Stimulated activated naive CD8-positive, alpha-beta T cell treated with anti-CD3 and anti-CD28 coated beads, Interleukin-15, Interleukin-2, amounts not matched to agents 100 ng/mL and 50 ng/mL, for 24 hours (primary cell): ENCODE results near the gene RDH5.

Experiments used
- H3K27ac Mint-ChIP-seq: one replicate; pipeline ENCODE4 v1.8.0; 2021; ENCODE audit warnings: mild to moderate bottlenecking, mixed read lengths
- H3K27me3 Mint-ChIP-seq: one replicate; pipeline ENCODE4 v1.8.0; 2021; ENCODE audit warnings: mixed read lengths
- H3K36me3 Mint-ChIP-seq: one replicate; pipeline ENCODE4 v1.8.0; 2021; ENCODE audit warnings: low read depth, mixed read lengths
- H3K4me1 Mint-ChIP-seq: one replicate; pipeline ENCODE4 v1.8.0; 2021; ENCODE audit warnings: low read depth, mixed read lengths
- H3K4me3 Mint-ChIP-seq: one replicate; pipeline ENCODE4 v1.8.0; 2021; ENCODE audit warnings: mild to moderate bottlenecking, mixed read lengths
- H3K9me3 Mint-ChIP-seq: one replicate; pipeline ENCODE4 v1.8.0; 2021; ENCODE audit warnings: mixed read lengths

RDH5 gene

DNA sequence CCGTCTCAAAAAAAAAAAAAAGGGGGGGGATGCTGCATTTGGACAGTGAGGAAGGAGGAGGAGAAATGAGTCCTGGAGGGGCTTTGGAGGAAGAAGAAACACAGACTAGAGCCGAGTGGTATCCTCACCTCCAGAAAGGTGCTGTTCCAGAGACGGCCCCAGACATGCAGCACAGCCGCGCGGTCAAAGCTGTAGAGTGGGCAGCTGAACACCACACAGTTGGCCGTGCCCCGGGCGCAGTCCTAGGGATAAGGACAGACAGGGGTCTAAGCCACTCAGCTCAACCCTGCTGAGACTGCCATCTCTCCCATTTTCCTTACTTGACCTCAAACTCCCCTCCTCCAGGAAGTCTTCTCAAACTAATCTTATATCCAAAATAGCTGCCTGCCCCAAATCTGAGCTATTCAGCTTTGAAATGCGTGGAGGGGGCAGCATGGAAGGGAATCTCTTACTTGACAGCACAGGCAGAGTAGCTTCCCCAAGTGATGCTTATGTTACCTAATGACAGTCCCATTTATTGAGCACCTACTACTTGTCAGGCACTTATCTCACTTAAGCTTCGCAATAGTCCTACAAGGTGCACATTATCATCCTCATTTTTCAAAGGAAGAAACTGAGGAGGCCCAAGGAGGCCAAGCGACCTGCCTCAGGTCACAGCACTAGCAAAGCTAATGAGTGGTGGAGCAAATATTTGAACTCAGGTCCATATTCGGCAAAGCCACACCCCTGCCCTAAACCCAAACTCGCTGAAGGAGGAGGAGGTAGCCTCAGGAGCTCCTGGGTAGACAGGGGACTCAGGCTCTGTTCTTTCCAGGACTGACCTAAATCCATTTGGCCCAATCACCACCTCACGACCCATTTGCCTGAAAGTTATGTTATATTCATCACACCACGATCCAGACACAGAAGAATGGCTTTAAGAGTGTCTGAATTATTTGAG lies 31.2 kb upstream of the RDH5 start:
- H3K9me3 Mint-ChIP-seq, result no peaks in the 10 kb centered on the region
- H3K27me3 Mint-ChIP-seq, result peaks cover 3% of the 10 kb centered on the region
- H3K4me3 Mint-ChIP-seq, result no peak overlapping the region
- H3K36me3 Mint-ChIP-seq, result no peaks in the 10 kb centered on the region
- no peak overlapping the region for H3K27ac Mint-ChIP-seq
- H3K4me1 Mint-ChIP-seq, result peaks cover 10% of the 10 kb centered on the region

DNA sequence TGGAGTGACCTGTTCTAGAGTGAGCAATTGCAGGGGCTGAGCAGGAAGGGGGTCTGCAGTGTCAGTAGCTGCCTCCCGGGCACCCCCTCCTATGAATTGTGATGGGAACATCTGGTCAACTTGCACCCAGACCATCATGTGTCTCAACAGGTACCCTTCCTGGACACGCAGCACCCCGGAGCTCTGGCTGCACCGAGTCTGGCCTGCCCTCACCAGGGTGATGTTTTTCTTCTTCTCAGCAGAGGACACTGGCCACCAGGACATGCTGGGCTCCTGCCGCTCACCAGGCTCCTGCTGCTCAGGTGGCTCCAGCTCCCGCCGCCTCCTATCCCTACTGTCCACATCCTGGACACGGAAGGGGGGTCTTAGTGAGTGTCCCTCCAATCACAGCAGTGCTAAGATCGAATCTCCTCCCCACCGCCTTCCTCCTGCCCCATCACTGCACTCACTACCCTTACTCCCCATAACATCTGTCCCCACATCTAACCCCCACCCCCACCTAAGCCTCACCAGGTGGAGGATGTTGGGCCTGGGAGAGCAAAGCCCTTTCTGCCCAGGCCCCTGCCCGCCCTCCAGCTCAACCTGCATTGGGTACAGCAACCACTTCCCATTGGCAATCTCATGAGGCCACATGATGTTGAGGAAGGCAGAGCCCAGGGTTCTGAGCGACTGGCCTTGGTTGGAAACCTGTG lies 27.4 kb upstream of the RDH5 start:
- H3K4me1 Mint-ChIP-seq, result peaks cover 3% of the 10 kb centered on the region
- no peak overlapping the region for H3K4me3 Mint-ChIP-seq
- H3K9me3 Mint-ChIP-seq, result no peaks in the 10 kb centered on the region
- H3K36me3 Mint-ChIP-seq, result no peaks in the 10 kb centered on the region
- no peak overlapping the region for H3K27ac Mint-ChIP-seq
- H3K27me3 Mint-ChIP-seq, result no peaks in the 10 kb centered on the region

GRCh38 chr12:55693323-55694187 lies 26.6 kb upstream of the RDH5 start:
- Mint-ChIP-seq H3K4me3 (no peak overlapping the region), H3K27me3 (no peaks in the 10 kb centered on the region), H3K36me3 (no peaks in the 10 kb centered on the region), H3K4me1 (no peaks in the 10 kb centered on the region), H3K9me3 (no peaks in the 10 kb centered on the region), H3K27ac (no peak overlapping the region)

DNA sequence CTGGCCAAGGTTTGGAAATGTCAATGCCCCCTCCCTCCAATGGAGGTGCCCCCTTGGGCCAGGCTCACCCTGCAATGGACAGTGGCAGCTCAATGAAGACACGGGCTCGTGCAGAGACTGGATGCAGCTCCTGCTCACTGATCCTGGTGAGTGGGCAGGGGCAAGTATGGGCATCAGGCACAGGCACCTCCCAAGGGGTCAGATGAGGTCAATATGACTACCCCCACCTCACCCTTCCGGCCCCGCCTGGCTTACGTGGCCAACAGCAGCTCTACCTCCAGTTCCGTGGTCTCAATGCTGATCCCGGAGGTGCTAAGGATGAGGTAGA lies 26.0 kb upstream of the RDH5 start:
- Mint-ChIP-seq H3K27ac (no peak overlapping the region), H3K27me3 (no peaks in the 10 kb centered on the region), H3K36me3 (no peaks in the 10 kb centered on the region), H3K4me1 (no peaks in the 10 kb centered on the region), H3K9me3 (no peaks in the 10 kb centered on the region), H3K4me3 (no peak overlapping the region)

GRCh38 chr12:55694651-55695050 lies 25.5 kb upstream of the RDH5 start:
- no peaks in the 10 kb centered on the region for H3K27me3 Mint-ChIP-seq
- no peaks in the 10 kb centered on the region for H3K4me1 Mint-ChIP-seq
- H3K9me3 Mint-ChIP-seq, result no peaks in the 10 kb centered on the region
- H3K36me3 Mint-ChIP-seq, result no peaks in the 10 kb centered on the region
- no peak overlapping the region for H3K4me3 Mint-ChIP-seq
- no peak overlapping the region for H3K27ac Mint-ChIP-seq

DNA sequence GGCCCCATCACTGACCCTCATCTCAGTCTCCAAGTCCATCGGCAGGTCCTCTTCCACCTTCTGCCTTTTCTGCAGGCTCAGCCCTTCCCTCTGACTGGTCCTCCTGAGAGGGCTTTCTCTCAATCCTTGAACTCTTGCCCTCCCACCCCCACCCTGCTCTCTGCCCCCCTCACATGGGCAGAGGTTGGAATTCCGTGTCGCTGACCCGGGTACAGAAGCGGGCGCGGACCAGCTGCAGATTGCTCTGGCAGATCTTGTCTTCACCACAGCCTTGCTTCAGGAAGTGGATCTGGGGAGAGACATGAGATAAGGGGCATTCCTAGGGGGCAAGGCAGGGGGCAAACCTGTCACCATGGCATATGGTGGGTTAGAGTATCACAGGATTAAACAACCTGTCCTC lies 24.8 kb upstream of the RDH5 start:
- Mint-ChIP-seq H3K27ac (no peak overlapping the region), H3K4me3 (no peak overlapping the region), H3K9me3 (no peaks in the 10 kb centered on the region), H3K27me3 (no peaks in the 10 kb centered on the region), H3K36me3 (no peaks in the 10 kb centered on the region), H3K4me1 (no peaks in the 10 kb centered on the region)

GRCh38 chr12:55696141-55696540 lies 24.1 kb upstream of the RDH5 start:
- no peak overlapping the region for H3K27ac Mint-ChIP-seq
- H3K36me3 Mint-ChIP-seq, result no peaks in the 10 kb centered on the region
- H3K9me3 Mint-ChIP-seq, result no peaks in the 10 kb centered on the region
- no peaks in the 10 kb centered on the region for H3K27me3 Mint-ChIP-seq
- no peak overlapping the region for H3K4me3 Mint-ChIP-seq
- H3K4me1 Mint-ChIP-seq, result no peaks in the 10 kb centered on the region

GRCh38 chr12:55696796-55697462 lies 23.3 kb upstream of the RDH5 start:
- H3K9me3 Mint-ChIP-seq, result no peaks in the 10 kb centered on the region
- no peak overlapping the region for H3K4me3 Mint-ChIP-seq
- no peak overlapping the region for H3K27ac Mint-ChIP-seq
- H3K36me3 Mint-ChIP-seq, result no peaks in the 10 kb centered on the region
- H3K4me1 Mint-ChIP-seq, result no peaks in the 10 kb centered on the region
- no peaks in the 10 kb centered on the region for H3K27me3 Mint-ChIP-seq

GRCh38 chr12:55697686-55698085 lies 22.5 kb upstream of the RDH5 start:
- Mint-ChIP-seq H3K4me3 (no peak overlapping the region), H3K36me3 (no peaks in the 10 kb centered on the region), H3K27me3 (no peaks in the 10 kb centered on the region), H3K4me1 (no peaks in the 10 kb centered on the region), H3K9me3 (no peaks in the 10 kb centered on the region), H3K27ac (no peak overlapping the region)

- no peaks in the 10 kb centered on the region for H3K9me3 Mint-ChIP-seq
- no peak overlapping the region for H3K27ac Mint-ChIP-seq
- H3K36me3 Mint-ChIP-seq, result no peaks in the 10 kb centered on the region
- H3K4me3 Mint-ChIP-seq, result no peak overlapping the region
- no peaks in the 10 kb centered on the region for H3K27me3 Mint-ChIP-seq
- no peaks in the 10 kb centered on the region for H3K4me1 Mint-ChIP-seq
Observed at GRCh38 chr12:55698241-55698955, 21.8 kb upstream of the RDH5 start.

DNA sequence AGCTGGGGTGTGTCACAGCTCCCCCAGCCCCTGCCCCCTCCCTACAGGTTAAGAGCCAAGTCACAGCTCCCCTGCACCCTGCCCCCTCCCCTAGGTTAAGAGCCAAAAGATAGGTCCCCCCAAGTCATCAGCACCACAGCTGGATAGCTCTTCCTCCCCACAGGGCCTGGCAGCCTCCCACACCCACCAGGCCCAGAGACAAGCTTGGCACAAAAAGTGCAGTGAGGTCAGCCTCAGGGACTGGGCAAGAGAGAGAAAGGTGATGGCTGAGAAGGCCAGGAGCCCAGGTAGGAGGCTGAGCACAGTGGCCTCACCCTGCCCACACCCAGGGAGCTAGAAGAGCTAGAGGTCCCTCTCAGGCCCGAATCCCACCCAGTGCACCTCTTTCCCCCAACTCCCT lies 21.2 kb upstream of the RDH5 start:
- Mint-ChIP-seq H3K4me1 (no peaks in the 10 kb centered on the region), H3K4me3 (no peak overlapping the region), H3K9me3 (no peaks in the 10 kb centered on the region), H3K27ac (no peak overlapping the region), H3K36me3 (no peaks in the 10 kb centered on the region), H3K27me3 (no peaks in the 10 kb centered on the region)

GRCh38 chr12:55699471-55700055 lies 20.6 kb upstream of the RDH5 start:
- H3K4me3 Mint-ChIP-seq, result no peak overlapping the region

DNA sequence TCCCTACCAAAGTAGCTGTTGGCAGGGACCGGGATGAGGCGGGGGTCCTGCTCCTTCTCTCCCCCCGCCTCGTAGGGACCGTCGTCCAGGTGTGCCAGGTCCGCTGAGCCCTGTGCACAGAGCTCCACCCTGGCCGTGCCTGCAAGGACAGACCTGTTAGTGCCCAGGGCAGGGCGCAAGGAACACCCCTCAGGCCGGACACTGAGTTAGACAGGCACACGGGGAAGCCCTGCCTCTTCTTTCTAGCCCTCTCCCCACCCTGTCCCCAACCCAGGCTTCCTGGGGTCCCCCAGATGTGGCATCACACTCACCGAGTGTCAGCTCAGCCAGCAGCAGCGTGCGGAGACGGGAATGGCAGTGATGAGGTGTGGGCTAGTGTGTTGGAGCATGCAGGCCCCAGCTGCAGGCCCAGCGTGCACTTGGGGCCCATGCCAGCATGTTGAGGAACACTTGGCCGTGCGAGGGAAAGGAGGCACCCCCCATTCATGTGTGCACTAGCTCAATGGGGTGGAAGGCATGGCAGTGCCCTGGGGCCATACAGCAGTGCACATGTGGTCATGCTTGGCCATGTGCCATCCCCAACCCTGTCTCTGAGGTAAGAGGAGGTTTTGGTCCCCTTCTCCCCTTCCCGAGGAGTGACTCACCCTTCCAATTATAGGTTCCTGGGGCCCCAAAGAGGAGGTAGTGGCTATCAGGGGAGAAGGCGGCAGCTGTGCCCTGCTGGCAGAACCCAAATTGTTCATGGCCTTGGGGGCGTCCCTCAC lies 19.8 kb upstream of the RDH5 start:
- no peaks in the 10 kb centered on the region for H3K27me3 Mint-ChIP-seq
- no peaks in the 10 kb centered on the region for H3K9me3 Mint-ChIP-seq
- H3K4me1 Mint-ChIP-seq, result no peaks in the 10 kb centered on the region
- H3K36me3 Mint-ChIP-seq, result no peaks in the 10 kb centered on the region
- H3K27ac Mint-ChIP-seq, result no peak overlapping the region
- no peak overlapping the region for H3K4me3 Mint-ChIP-seq

More at GRCh38 chr12:55699471-55700055, 20.6 kb upstream of the RDH5 start:
- Mint-ChIP-seq H3K9me3 (no peaks in the 10 kb centered on the region), H3K27me3 (no peaks in the 10 kb centered on the region), H3K4me1 (no peaks in the 10 kb centered on the region), H3K36me3 (no peaks in the 10 kb centered on the region), H3K27ac (no peak overlapping the region)
